HepG2 (cell line): ENCODE measurements around the gene RASAL1.

Experiments
- HMG20B ChIP-seq: conservative IDR thresholded peaks from 2 replicates; pipeline ENCODE4 v1.6.1; 2016; ENCODE audit warnings: missing genetic modification reagents, missing compliant biosample characterization
- HOXA9 ChIP-seq: sonication (generic); formaldehyde crosslinking; IDR thresholded peaks from 2 replicates; pipeline ENCODE4 v1.8.1; 2022; ENCODE audit warnings: missing genetic modification reagents, mild to moderate bottlenecking, moderate library complexity, borderline replicate concordance
- POLR2A ChIP-seq, 2 experiments: IDR thresholded peaks; 2 replicates each; pipeline ENCODE4 v1.6.1; 2011; ENCODE audit warnings: low read depth in 2 of 2, low read length in 2 of 2, mild to moderate bottlenecking in 1 of 2, moderate library complexity in 1 of 2; ENCODE audit not compliant: insufficient read depth in 1 of 2
- TARDBP ChIP-seq: sonication (generic); formaldehyde crosslinking; IDR thresholded peaks from 2 replicates; pipeline ENCODE4 v1.8.0; 2022; ENCODE audit warnings: mild to moderate bottlenecking, missing genetic modification reagents
- ZNF619 ChIP-seq: sonication (generic); formaldehyde crosslinking; IDR thresholded peaks from 2 replicates; pipeline ENCODE4 v1.4.0; 2020; ENCODE audit warnings: mild to moderate bottlenecking, missing genetic modification reagents
- TF ChIP-seq, protein P1 (sequence below): sonication (generic); formaldehyde crosslinking; conservative IDR thresholded peaks from 2 replicates; pipeline ENCODE4 v1.8.0; 2022; ENCODE audit warnings: low read depth, missing genetic modification reagents
- TF ChIP-seq, protein P2 (sequence below), 2 experiments: fragments of 450-650 bp in 1 of 2; sonication (generic) in 1 of 2; formaldehyde crosslinking in 1 of 2; IDR thresholded peaks; 2 replicates each; pipeline versions ENCODE4 v1.6.1 to v1.8.0; 2016 to 2022; ENCODE audit warnings: antibody characterized with exemption in 1 of 2, mild to moderate bottlenecking in 1 of 2, missing genetic modification reagents in 1 of 2

DNA sequence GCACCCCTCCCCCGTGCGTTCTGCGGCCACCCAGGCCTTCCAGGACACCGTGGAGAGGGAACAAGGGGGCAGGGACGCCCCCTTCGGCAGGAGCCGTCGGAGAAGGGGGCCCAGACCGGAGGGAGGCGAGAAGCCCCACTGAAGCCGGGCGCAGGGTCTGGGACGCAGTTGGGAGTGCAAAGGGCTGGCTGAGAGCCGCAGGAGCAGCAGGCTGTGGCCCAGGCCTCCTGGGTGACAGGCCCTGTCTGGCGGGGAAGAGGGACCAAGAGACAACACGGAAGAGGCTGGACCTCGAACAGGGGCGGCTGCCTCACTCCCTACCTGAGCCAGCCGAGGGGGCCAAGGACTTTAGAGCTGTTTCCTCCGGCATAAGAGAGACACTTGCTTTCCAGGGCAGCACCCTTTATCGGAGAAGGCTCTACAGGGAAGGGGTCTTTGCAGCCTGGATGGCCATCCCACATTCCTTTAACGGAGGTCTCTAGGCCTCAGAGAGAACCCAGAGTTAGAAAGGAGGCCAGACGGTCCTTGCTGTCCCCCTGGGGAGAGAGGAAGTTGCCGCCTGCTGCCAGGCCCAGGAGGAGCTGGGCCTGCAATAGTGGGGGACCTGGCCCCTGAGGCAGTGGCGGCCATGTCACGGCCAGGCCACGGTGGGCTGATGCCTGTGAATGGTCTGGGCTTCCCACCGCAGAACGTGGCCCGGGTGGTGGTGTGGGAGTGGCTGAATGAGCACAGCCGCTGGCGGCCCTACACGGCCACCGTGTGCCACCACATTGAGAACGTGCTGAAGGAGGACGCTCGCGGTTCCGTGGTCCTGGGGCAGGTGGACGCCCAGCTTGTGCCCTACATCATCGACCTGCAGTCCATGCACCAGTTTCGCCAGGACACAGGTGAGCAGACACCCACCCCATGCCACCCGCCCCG lies 77.7 kb downstream of the RASAL1 start:
- TF ChIP-seq ZNF619 (no peak), HOXA9 (no peak), HMG20B (CRISPR knock-in tag) (no peak), TARDBP (no peak), POLR2A (IDR thresholded peaks at IDR 0.05; ENCODE audit: insufficient read depth in 1 of 2, low read depth in 2 of 2, low read length in 2 of 2) (no peak)
- TF ChIP-seq, protein P1, sequence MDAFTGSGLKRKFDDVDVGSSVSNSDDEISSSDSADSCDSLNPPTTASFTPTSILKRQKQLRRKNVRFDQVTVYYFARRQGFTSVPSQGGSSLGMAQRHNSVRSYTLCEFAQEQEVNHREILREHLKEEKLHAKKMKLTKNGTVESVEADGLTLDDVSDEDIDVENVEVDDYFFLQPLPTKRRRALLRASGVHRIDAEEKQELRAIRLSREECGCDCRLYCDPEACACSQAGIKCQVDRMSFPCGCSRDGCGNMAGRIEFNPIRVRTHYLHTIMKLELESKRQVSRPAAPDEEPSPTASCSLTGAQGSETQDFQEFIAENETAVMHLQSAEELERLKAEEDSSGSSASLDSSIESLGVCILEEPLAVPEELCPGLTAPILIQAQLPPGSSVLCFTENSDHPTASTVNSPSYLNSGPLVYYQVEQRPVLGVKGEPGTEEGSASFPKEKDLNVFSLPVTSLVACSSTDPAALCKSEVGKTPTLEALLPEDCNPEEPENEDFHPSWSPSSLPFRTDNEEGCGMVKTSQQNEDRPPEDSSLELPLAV (CRISPR knock-in tag), result no peak
- TF ChIP-seq, protein P2, sequence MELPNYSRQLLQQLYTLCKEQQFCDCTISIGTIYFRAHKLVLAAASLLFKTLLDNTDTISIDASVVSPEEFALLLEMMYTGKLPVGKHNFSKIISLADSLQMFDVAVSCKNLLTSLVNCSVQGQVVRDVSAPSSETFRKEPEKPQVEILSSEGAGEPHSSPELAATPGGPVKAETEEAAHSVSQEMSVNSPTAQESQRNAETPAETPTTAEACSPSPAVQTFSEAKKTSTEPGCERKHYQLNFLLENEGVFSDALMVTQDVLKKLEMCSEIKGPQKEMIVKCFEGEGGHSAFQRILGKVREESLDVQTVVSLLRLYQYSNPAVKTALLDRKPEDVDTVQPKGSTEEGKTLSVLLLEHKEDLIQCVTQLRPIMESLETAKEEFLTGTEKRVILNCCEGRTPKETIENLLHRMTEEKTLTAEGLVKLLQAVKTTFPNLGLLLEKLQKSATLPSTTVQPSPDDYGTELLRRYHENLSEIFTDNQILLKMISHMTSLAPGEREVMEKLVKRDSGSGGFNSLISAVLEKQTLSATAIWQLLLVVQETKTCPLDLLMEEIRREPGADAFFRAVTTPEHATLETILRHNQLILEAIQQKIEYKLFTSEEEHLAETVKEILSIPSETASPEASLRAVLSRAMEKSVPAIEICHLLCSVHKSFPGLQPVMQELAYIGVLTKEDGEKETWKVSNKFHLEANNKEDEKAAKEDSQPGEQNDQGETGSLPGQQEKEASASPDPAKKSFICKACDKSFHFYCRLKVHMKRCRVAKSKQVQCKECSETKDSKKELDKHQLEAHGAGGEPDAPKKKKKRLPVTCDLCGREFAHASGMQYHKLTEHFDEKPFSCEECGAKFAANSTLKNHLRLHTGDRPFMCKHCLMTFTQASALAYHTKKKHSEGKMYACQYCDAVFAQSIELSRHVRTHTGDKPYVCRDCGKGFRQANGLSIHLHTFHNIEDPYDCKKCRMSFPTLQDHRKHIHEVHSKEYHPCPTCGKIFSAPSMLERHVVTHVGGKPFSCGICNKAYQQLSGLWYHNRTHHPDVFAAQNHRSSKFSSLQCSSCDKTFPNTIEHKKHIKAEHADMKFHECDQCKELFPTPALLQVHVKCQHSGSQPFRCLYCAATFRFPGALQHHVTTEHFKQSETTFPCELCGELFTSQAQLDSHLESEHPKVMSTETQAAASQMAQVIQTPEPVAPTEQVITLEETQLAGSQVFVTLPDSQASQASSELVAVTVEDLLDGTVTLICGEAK (IDR thresholded peaks at IDR 0.05), result no peak
- TF ChIP-seq, protein P2 (CRISPR knock-in tag; IDR thresholded peaks at IDR 0.05), result no peak
